GM06990 (cell line): ENCODE data around the gene USP32.

ENCODE experiments used
- DNase-seq: peaks from one replicate; pipeline ENCODE4 v3.0.0-alpha.2; 2011; ENCODE audit not compliant: insufficient read length; ENCODE audit errors: extremely low read depth
- H3K27me3 ChIP-seq: replicated peaks from 2 replicates; pipeline ENCODE4 v1.6.0; 2011; ENCODE audit warnings: low read length; ENCODE audit not compliant: control insufficient read depth, insufficient read depth
- H3K36me3 ChIP-seq: 2 replicates; pipeline ENCODE4 v1.5.1; 2011; ENCODE audit warnings: low read length; ENCODE audit not compliant: control insufficient read depth, insufficient read depth
- H3K4me3 ChIP-seq: replicated peaks from 2 replicates; pipeline ENCODE4 v1.5.1; 2011; ENCODE audit warnings: low read depth, mild to moderate bottlenecking, control low read depth, low read length
- CTCF ChIP-seq: IDR thresholded peaks from 2 replicates; pipeline ENCODE4 v1.5.1; 2011; ENCODE audit warnings: low read length, control low read depth, mild to moderate bottlenecking, inconsistent platforms; ENCODE audit not compliant: insufficient read depth, poor library complexity, severe bottlenecking

USP32 gene

DNA sequence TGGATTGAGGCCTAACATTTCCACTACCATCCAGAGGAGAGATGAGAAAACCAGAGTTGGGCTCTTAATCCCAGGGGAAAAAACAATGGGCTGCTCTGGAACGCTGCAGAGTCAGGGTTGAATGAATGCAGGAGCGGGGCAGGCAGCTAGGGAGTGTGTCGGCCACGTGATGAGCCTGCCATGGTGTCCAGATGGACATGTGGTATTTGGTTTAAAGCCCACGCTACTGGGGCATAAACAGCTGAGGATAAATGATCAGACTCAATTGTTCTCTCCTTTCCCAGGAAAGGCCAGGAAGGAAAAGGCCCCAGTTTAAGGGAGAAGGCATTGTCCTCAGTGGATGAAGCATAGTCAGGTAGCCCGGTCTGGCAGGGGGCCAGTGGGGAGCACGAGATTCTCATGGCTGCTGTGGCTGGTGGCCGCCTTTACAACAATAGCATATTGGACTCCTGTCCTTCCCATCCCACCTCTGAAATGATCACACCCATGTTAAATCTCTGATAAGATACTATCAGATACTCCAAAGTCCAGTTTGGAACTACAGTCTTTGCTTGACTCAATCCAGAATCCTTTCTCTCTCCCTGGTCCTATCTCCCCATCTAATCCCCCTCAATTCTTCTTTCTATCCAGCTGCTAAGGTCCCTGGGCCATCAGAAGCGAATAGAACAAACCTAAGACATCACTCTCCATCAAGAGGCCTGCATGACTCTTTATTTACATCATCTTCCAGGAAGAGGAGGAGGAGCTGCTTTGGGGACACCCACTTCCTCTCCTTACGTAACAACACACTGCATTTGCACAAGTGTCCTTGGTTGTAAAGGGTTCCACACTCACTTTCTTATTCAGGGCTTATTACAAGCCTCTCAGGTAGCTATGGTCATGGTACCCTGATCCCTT lies 221.8 kb downstream of the USP32 start:
- TF ChIP-seq CTCF, result no peak
- no peak overlapping the region for H3K4me3 ChIP-seq
- no peaks in the 10 kb centered on the region for H3K36me3 ChIP-seq
- no peak for DNase-seq
- no peaks in the 10 kb centered on the region for H3K27me3 ChIP-seq

DNA sequence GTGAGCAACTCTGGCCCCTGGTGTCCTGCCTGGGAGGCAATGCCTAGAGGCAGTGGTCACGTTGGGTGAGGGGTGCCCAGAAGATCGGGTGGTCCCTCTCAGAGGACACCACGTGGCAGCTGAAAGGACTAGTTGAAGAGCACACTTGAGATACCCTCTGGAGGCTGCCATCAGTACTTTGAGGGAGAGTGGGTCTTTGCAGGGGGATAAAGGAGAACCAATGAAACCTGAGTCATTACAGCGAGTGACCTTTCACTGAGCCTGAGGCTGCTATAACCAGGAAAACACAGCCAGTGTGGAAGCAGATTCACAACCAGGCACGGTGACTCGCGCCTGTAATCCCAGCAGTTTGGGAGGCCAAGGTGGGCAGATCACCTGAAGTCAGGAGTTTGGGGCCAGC lies 223.3 kb downstream of the USP32 start:
- TF ChIP-seq CTCF, result no peak
- Histone ChIP-seq H3K4me3 (no peak overlapping the region), H3K36me3 (no peaks in the 10 kb centered on the region), H3K27me3 (no peaks in the 10 kb centered on the region)
- no peak for DNase-seq

GRCh38 chr17:60167065-60167741 lies 224.7 kb downstream of the USP32 start:
- Histone ChIP-seq H3K4me3 (no peak overlapping the region), H3K36me3 (no peaks in the 10 kb centered on the region), H3K27me3 (no peaks in the 10 kb centered on the region)
- no peak for TF ChIP-seq CTCF
- no peak for DNase-seq

DNA sequence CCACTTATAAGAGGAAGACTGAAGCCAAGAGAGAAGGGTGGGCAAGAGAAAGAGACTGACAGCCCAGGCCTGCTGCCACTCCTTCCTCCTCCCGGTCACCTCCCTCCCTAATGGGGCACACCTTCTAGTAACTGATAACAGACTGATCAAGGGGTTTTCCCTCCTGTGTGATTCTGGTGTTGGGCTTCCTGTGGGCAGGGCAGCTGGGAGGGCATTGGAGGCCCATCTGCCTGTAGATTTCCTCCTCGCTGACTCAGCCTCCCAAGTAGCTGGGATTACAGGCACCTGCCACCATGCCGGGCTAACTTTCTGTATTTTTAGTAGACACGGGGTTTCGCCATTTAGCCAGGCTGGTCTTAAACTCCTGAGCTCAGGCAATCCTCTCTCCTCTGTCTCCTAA lies 226.0 kb downstream of the USP32 start:
- no peak for TF ChIP-seq CTCF
- Histone ChIP-seq H3K36me3 (no peaks in the 10 kb centered on the region), H3K27me3 (no peaks in the 10 kb centered on the region), H3K4me3 (no peak overlapping the region)
- DNase-seq, result no peak

GRCh38 chr17:60165223-60165622 lies 226.7 kb downstream of the USP32 start:
- TF ChIP-seq CTCF, result no peak
- no peak for DNase-seq

More at GRCh38 chr17:60165223-60165622, 226.7 kb downstream of the USP32 start:
- H3K27me3 ChIP-seq, result no peaks in the 10 kb centered on the region
- H3K36me3 ChIP-seq, result no peaks in the 10 kb centered on the region
- H3K4me3 ChIP-seq, result no peak overlapping the region
